AG09319 (cell line): ENCODE measurements around the gene MYO9B.

Source experiments
- DNase-seq: peaks from one replicate; pipeline ENCODE4 v3.0.0-alpha.2; 2010; ENCODE audit warnings: low read depth; ENCODE audit errors: extremely low read depth
- TF ChIP-seq, protein P1 (sequence below): IDR thresholded peaks from 2 replicates; pipeline ENCODE4 v1.5.1; 2011; ENCODE audit warnings: low read depth, mild to moderate bottlenecking, inconsistent platforms, low read length, moderate library complexity

Gene MYO9B

GRCh38 chr19:17262557-17262956 lies 187.0 kb downstream of the MYO9B start:
- no peak for DNase-seq
- TF ChIP-seq, protein P1, sequence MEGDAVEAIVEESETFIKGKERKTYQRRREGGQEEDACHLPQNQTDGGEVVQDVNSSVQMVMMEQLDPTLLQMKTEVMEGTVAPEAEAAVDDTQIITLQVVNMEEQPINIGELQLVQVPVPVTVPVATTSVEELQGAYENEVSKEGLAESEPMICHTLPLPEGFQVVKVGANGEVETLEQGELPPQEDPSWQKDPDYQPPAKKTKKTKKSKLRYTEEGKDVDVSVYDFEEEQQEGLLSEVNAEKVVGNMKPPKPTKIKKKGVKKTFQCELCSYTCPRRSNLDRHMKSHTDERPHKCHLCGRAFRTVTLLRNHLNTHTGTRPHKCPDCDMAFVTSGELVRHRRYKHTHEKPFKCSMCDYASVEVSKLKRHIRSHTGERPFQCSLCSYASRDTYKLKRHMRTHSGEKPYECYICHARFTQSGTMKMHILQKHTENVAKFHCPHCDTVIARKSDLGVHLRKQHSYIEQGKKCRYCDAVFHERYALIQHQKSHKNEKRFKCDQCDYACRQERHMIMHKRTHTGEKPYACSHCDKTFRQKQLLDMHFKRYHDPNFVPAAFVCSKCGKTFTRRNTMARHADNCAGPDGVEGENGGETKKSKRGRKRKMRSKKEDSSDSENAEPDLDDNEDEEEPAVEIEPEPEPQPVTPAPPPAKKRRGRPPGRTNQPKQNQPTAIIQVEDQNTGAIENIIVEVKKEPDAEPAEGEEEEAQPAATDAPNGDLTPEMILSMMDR: no peak
